Activated T-cell treated with anti-CD3 and anti-CD28 coated beads, Interleukin-2, amount 50 U/mL, for 24 hours (primary cell): ENCODE results near the gene CNPY4.

Experiments
- DNase-seq: peaks from one replicate; pipeline ENCODE4 v3.0.0-alpha.2; 2020
- H3K27ac Mint-ChIP-seq: 2 replicates; pipeline ENCODE4 v1.8.0; 2020; ENCODE audit warnings: mild to moderate bottlenecking, mixed read lengths
- H3K27me3 Mint-ChIP-seq: 2 replicates; pipeline ENCODE4 v1.8.0; 2020; ENCODE audit warnings: mixed read lengths
- H3K36me3 Mint-ChIP-seq: 2 replicates; pipeline ENCODE4 v1.8.0; 2020; ENCODE audit warnings: low read depth, mixed read lengths
- H3K4me1 Mint-ChIP-seq: 2 replicates; pipeline ENCODE4 v1.8.0; 2020; ENCODE audit warnings: low read depth, mixed read lengths
- H3K4me3 Mint-ChIP-seq: 2 replicates; pipeline ENCODE4 v1.8.0; 2020; ENCODE audit warnings: mild to moderate bottlenecking, moderate library complexity, mixed read lengths
- H3K9me3 Mint-ChIP-seq: 2 replicates; pipeline ENCODE4 v1.8.0; 2020; ENCODE audit warnings: mixed read lengths

The CNPY4 gene

GRCh38 chr7:100088095-100088620 is 31.3 kb upstream of the CNPY4 start:
- no peaks in the 10 kb centered on the region for H3K9me3 Mint-ChIP-seq
- DNase-seq = no peak
- H3K4me1 Mint-ChIP-seq = peaks cover 47% of the 10 kb centered on the region
- H3K27ac Mint-ChIP-seq = peak overlapping the region; percentile 97
- H3K36me3 Mint-ChIP-seq = peaks cover 46% of the 10 kb centered on the region
- peak overlapping the region; percentile 96 for H3K4me3 Mint-ChIP-seq
- no peaks in the 10 kb centered on the region for H3K27me3 Mint-ChIP-seq

GRCh38 chr7:100088621-100089457 is 30.6 kb upstream of the CNPY4 start, which contains the start of gene COPS6:
COPS6 (plus strand) TSS chr7:100088969; CDS start chr7:100088991, 22 bp downstream.
- Mint-ChIP-seq H3K36me3 (peaks cover 53% of the 10 kb centered on the region), H3K4me3 (peak within 1 kb of the TSS; percentile 96), H3K9me3 (no peaks in the 10 kb centered on the region), H3K27ac (peak within 1 kb of the TSS; percentile 97), H3K4me1 (peaks cover 53% of the 10 kb centered on the region), H3K27me3 (no peaks in the 10 kb centered on the region)
- peak; percentile 93 for DNase-seq

- peaks cover 61% of the 10 kb centered on the region for H3K36me3 Mint-ChIP-seq
- peaks cover 55% of the 10 kb centered on the region for H3K4me1 Mint-ChIP-seq
- peak overlapping the region; percentile 97 for H3K27ac Mint-ChIP-seq
- no peaks in the 10 kb centered on the region for H3K27me3 Mint-ChIP-seq
- H3K4me3 Mint-ChIP-seq = peak overlapping the region; percentile 96
- DNase-seq = no peak
- H3K9me3 Mint-ChIP-seq = no peaks in the 10 kb centered on the region
Observed at GRCh38 chr7:100089458-100090196, 29.8 kb upstream of the CNPY4 start.

DNA sequence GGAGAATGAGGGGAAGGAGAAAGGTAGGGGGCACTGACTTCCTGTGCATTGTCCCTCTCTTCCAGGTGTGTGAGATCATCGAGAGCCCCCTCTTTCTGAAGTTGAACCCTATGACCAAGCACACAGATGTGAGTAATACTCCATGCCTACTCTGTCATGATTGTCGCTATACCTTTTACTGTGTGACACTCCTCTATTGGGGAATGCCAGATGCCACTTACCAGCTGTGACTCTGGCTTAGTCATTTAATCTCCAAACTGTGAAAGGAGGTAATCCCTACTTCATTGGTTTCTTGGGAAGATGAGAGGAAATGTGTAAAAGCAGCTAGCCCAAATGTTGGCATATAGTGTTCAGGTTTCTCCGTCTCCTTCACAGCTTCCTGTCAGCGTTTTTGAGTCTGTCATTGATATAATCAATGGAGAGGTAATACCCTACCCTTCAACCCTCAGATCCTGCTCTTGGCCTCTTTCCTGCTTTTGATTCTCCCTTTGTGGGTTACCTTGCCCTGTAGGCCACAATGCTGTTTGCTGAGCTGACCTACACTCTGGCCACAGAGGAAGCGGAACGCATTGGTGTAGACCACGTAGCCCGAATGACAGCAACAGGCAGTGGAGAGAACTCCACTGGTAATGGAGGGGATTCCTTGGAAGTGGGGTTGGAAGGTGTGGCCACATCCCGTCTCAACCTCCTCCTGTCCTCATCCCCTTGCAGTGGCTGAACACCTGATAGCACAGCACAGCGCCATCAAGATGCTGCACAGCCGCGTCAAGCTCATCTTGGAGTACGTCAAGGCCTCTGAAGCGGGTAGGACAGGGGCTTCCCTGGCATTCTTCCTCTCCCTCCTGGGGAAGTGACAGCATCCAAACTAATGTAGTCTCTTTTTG is 28.7 kb upstream of the CNPY4 start:
- peak overlapping the region; percentile 97 for H3K27ac Mint-ChIP-seq
- H3K27me3 Mint-ChIP-seq = no peaks in the 10 kb centered on the region
- peaks cover 72% of the 10 kb centered on the region for H3K36me3 Mint-ChIP-seq
- no peaks in the 10 kb centered on the region for H3K9me3 Mint-ChIP-seq
- no peak for DNase-seq
- peak overlapping the region; percentile 96 for H3K4me3 Mint-ChIP-seq
- H3K4me1 Mint-ChIP-seq = peaks cover 61% of the 10 kb centered on the region

GRCh38 chr7:100091411-100092181 is 27.8 kb upstream of the CNPY4 start:
- Mint-ChIP-seq H3K27ac (peak overlapping the region; percentile 97), H3K4me1 (peaks cover 64% of the 10 kb centered on the region), H3K9me3 (no peaks in the 10 kb centered on the region), H3K36me3 (peaks cover 80% of the 10 kb centered on the region), H3K4me3 (peak overlapping the region; percentile 23), H3K27me3 (no peaks in the 10 kb centered on the region)
- DNase-seq = peak; percentile 53

- DNase-seq = no peak
- H3K4me3 Mint-ChIP-seq = no peak overlapping the region
- no peaks in the 10 kb centered on the region for H3K27me3 Mint-ChIP-seq
- peak overlapping the region; percentile 97 for H3K27ac Mint-ChIP-seq
- no peaks in the 10 kb centered on the region for H3K9me3 Mint-ChIP-seq
- peaks cover 95% of the 10 kb centered on the region for H3K36me3 Mint-ChIP-seq
- H3K4me1 Mint-ChIP-seq = peaks cover 67% of the 10 kb centered on the region
Observed at GRCh38 chr7:100093054-100093453, 26.4 kb upstream of the CNPY4 start.

GRCh38 chr7:100093498-100093897 is 25.9 kb upstream of the CNPY4 start:
- no peak for DNase-seq
- Mint-ChIP-seq H3K9me3 (no peaks in the 10 kb centered on the region), H3K27ac (peak overlapping the region; percentile 97), H3K4me1 (peaks cover 67% of the 10 kb centered on the region), H3K4me3 (no peak overlapping the region), H3K36me3 (peaks cover 98% of the 10 kb centered on the region), H3K27me3 (no peaks in the 10 kb centered on the region)

- Mint-ChIP-seq H3K27ac (peak overlapping the region; percentile 97), H3K27me3 (no peaks in the 10 kb centered on the region), H3K4me1 (peaks cover 71% of the 10 kb centered on the region), H3K9me3 (no peaks in the 10 kb centered on the region), H3K4me3 (no peak overlapping the region), H3K36me3 (peaks cover 100% of the 10 kb centered on the region)
- no peak for DNase-seq
Observed at GRCh38 chr7:100093925-100094486, 25.4 kb upstream of the CNPY4 start.

- no peak for DNase-seq
- Mint-ChIP-seq H3K4me1 (peaks cover 75% of the 10 kb centered on the region), H3K27ac (peak overlapping the region; percentile 84), H3K9me3 (no peaks in the 10 kb centered on the region), H3K27me3 (no peaks in the 10 kb centered on the region), H3K4me3 (no peak overlapping the region), H3K36me3 (peaks cover 100% of the 10 kb centered on the region)
Observed at GRCh38 chr7:100095289-100095688, 24.1 kb upstream of the CNPY4 start.

- peak overlapping the region; percentile 84 for H3K27ac Mint-ChIP-seq
- peaks cover 71% of the 10 kb centered on the region for H3K4me1 Mint-ChIP-seq
- no peaks in the 10 kb centered on the region for H3K9me3 Mint-ChIP-seq
- DNase-seq = no peak
- H3K36me3 Mint-ChIP-seq = peaks cover 100% of the 10 kb centered on the region
- no peak overlapping the region for H3K4me3 Mint-ChIP-seq
- H3K27me3 Mint-ChIP-seq = no peaks in the 10 kb centered on the region
Observed at GRCh38 chr7:100095704-100096103, 23.7 kb upstream of the CNPY4 start.

DNA sequence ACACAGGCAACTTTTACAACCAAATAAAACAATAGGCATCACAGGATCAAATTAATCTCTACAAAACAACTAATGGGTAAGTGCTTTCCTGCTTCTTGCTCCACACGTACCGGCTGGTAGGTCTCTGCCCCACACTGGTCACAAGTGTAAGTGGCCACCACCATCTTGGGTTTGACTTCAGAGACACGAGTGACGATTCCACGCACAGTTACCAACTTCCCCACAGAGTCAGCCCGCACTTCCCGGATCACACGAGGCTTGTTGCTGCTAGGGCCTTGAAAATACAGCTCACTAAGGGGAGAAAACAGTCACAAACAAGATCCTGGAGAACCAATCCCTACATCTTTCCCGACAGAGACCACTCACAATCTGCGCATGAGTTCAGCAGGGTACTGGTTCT is 20.5 kb upstream of the CNPY4 start:
- no peaks in the 10 kb centered on the region for H3K27me3 Mint-ChIP-seq
- H3K27ac Mint-ChIP-seq = peak overlapping the region; percentile 99
- H3K9me3 Mint-ChIP-seq = no peaks in the 10 kb centered on the region
- peaks cover 85% of the 10 kb centered on the region for H3K36me3 Mint-ChIP-seq
- peak overlapping the region; percentile 97 for H3K4me3 Mint-ChIP-seq
- DNase-seq = no peak
- peaks cover 55% of the 10 kb centered on the region for H3K4me1 Mint-ChIP-seq

DNA sequence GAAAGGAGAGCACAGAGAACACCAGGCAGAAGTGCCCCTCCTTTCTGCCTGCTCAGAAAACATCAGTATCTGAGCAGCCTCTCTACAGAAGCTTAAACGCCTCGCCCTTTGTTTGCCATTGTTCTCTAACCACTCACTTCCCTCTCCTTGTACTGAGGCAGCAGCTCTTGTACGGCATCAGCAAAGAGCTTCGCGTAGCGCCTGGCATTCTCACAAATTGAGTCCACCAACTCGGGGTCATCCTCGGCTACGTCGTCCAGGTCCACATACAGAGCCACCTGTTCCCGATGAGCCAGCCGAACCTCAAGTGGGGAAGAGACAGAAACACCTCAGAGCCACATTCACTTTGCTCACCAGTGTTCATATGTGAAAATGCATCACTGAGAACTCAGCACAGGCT is 20.0 kb upstream of the CNPY4 start:
- Mint-ChIP-seq H3K4me1 (peaks cover 54% of the 10 kb centered on the region), H3K27ac (peak overlapping the region; percentile 99), H3K9me3 (no peaks in the 10 kb centered on the region), H3K36me3 (peaks cover 83% of the 10 kb centered on the region), H3K27me3 (no peaks in the 10 kb centered on the region), H3K4me3 (peak overlapping the region; percentile 97)
- no peak for DNase-seq

GRCh38 chr7:100100420-100101015 is 18.9 kb upstream of the CNPY4 start:
- Mint-ChIP-seq H3K4me3 (peak overlapping the region; percentile 97), H3K27ac (peak overlapping the region; percentile 99), H3K36me3 (peaks cover 82% of the 10 kb centered on the region), H3K9me3 (no peaks in the 10 kb centered on the region), H3K4me1 (peaks cover 50% of the 10 kb centered on the region), H3K27me3 (no peaks in the 10 kb centered on the region)
- peak; percentile 92 for DNase-seq
